ENCODE data around the gene FLRT2. TPM values are rescaled to one million over a fixed set of nuclear protein-coding genes. Genes with fewer than 3 reads are reported as not detected.

FLRT2 gene
- total RNA-seq, 1 donor, result 39.1 TPM

- peaks cover 81% of the 10 kb centered on the region for H3K79me2 ChIP-seq (ENCODE audit: insufficient read depth, low read length)
- no peak overlapping the region for H3K27ac ChIP-seq (ENCODE audit: low read depth, low read length)
- TF ChIP-seq CTCF (IDR thresholded peaks at IDR 0.05; ENCODE audit: extremely low read depth, low read depth, low read length), result no peak
- no peaks in the 10 kb centered on the region for H3K27me3 ChIP-seq (ENCODE audit: insufficient read depth, low read length)
- no peaks in the 10 kb centered on the region for H4K20me1 ChIP-seq (ENCODE audit: insufficient read depth, low read length)
- H2AFZ ChIP-seq (ENCODE audit: low read length), result no peak overlapping the region
- no peaks in the 10 kb centered on the region for H3K9me3 ChIP-seq (ENCODE audit: low read depth, low read length)
- peaks cover 12% of the 10 kb centered on the region for H3K36me3 ChIP-seq (ENCODE audit: insufficient read depth, low read length)
- H3K4me2 ChIP-seq (ENCODE audit: insufficient read depth, low read length), result no peak overlapping the region
- peaks cover 6% of the 10 kb centered on the region for H3K4me1 ChIP-seq (ENCODE audit: insufficient read depth, low read length)
- no peak for DNase-seq (ENCODE audit: insufficient read length, low spot score, missing footprints)
- no peak overlapping the region for H3K4me3 ChIP-seq (ENCODE audit: insufficient read depth, low read length)
Measured at GRCh38 chr14:85546390-85546789, 16.4 kb downstream of the FLRT2 start.

GRCh38 chr14:85549697-85550096 lies 19.8 kb downstream of the FLRT2 start:
- Histone ChIP-seq H3K27ac (ENCODE audit: low read depth, low read length) (no peak overlapping the region), H4K20me1 (ENCODE audit: insufficient read depth, low read length) (no peaks in the 10 kb centered on the region), H3K27me3 (ENCODE audit: insufficient read depth, low read length) (no peaks in the 10 kb centered on the region), H3K4me1 (ENCODE audit: insufficient read depth, low read length) (no peaks in the 10 kb centered on the region), H2AFZ (ENCODE audit: low read length) (no peak overlapping the region), H3K9me3 (ENCODE audit: low read depth, low read length) (no peaks in the 10 kb centered on the region), H3K79me2 (ENCODE audit: insufficient read depth, low read length) (peaks cover 65% of the 10 kb centered on the region), H3K4me3 (ENCODE audit: insufficient read depth, low read length) (no peak overlapping the region), H3K36me3 (ENCODE audit: insufficient read depth, low read length) (peaks cover 7% of the 10 kb centered on the region), H3K4me2 (ENCODE audit: insufficient read depth, low read length) (no peak overlapping the region)
- no peak for DNase-seq (ENCODE audit: insufficient read length, low spot score, missing footprints)
- TF ChIP-seq CTCF (IDR thresholded peaks at IDR 0.05; ENCODE audit: extremely low read depth, low read depth, low read length), result no peak

GRCh38 chr14:85554106-85554505 lies 24.2 kb downstream of the FLRT2 start:
- no peak overlapping the region for H3K27ac ChIP-seq (ENCODE audit: low read depth, low read length)
- peaks cover 5% of the 10 kb centered on the region for H3K36me3 ChIP-seq (ENCODE audit: insufficient read depth, low read length)
- H3K79me2 ChIP-seq (ENCODE audit: insufficient read depth, low read length), result peaks cover 31% of the 10 kb centered on the region
- H3K4me2 ChIP-seq (ENCODE audit: insufficient read depth, low read length), result no peak overlapping the region
- DNase-seq (ENCODE audit: insufficient read length, low spot score, missing footprints), result no peak
- no peaks in the 10 kb centered on the region for H3K27me3 ChIP-seq (ENCODE audit: insufficient read depth, low read length)
- no peak overlapping the region for H3K4me3 ChIP-seq (ENCODE audit: insufficient read depth, low read length)
- TF ChIP-seq CTCF (IDR thresholded peaks at IDR 0.05; ENCODE audit: extremely low read depth, low read depth, low read length), result no peak
- no peaks in the 10 kb centered on the region for H3K9me3 ChIP-seq (ENCODE audit: low read depth, low read length)
- H3K4me1 ChIP-seq (ENCODE audit: insufficient read depth, low read length), result no peaks in the 10 kb centered on the region
- no peak overlapping the region for H2AFZ ChIP-seq (ENCODE audit: low read length)
- no peaks in the 10 kb centered on the region for H4K20me1 ChIP-seq (ENCODE audit: insufficient read depth, low read length)

GRCh38 chr14:85556267-85556666 lies 26.3 kb downstream of the FLRT2 start:
- no peaks in the 10 kb centered on the region for H3K9me3 ChIP-seq (ENCODE audit: low read depth, low read length)
- no peak for DNase-seq (ENCODE audit: insufficient read length, low spot score, missing footprints)
- H3K36me3 ChIP-seq (ENCODE audit: insufficient read depth, low read length), result peaks cover 13% of the 10 kb centered on the region
- TF ChIP-seq CTCF (IDR thresholded peaks at IDR 0.05; ENCODE audit: extremely low read depth, low read depth, low read length), result no peak
- no peak overlapping the region for H3K27ac ChIP-seq (ENCODE audit: low read depth, low read length)
- no peaks in the 10 kb centered on the region for H4K20me1 ChIP-seq (ENCODE audit: insufficient read depth, low read length)
- no peak overlapping the region for H2AFZ ChIP-seq (ENCODE audit: low read length)
- no peaks in the 10 kb centered on the region for H3K4me1 ChIP-seq (ENCODE audit: insufficient read depth, low read length)
- no peaks in the 10 kb centered on the region for H3K27me3 ChIP-seq (ENCODE audit: insufficient read depth, low read length)
- H3K4me2 ChIP-seq (ENCODE audit: insufficient read depth, low read length), result no peak overlapping the region
- peaks cover 17% of the 10 kb centered on the region for H3K79me2 ChIP-seq (ENCODE audit: insufficient read depth, low read length)
- no peak overlapping the region for H3K4me3 ChIP-seq (ENCODE audit: insufficient read depth, low read length)
